HEK293T (cell line): ENCODE data around the gene KANSL1.

Source experiments
- BHLHE40 ChIP-seq: fragments of 450-650 bp; IDR thresholded peaks from 2 replicates; pipeline ENCODE4 v1.6.1; 2016; ENCODE audit warnings: mild to moderate bottlenecking, moderate library complexity, borderline replicate concordance
- ELF4 ChIP-seq: fragments of 450-650 bp; IDR thresholded peaks from 2 replicates; pipeline ENCODE4 v1.6.1; 2017; ENCODE audit warnings: antibody characterized with exemption
- FOXA1 ChIP-seq: fragments of 450-650 bp; IDR thresholded peaks from 2 replicates; pipeline ENCODE4 v1.6.1; 2016; ENCODE audit warnings: mild to moderate bottlenecking
- FOXK2 ChIP-seq: fragments of 450-650 bp; IDR thresholded peaks from 2 replicates; pipeline ENCODE4 v1.6.1; 2016; ENCODE audit warnings: mild to moderate bottlenecking
- FOXM1 ChIP-seq: fragments of 450-650 bp; IDR thresholded peaks from 2 replicates; pipeline ENCODE4 v1.6.1; 2017; ENCODE audit warnings: mild to moderate bottlenecking, borderline replicate concordance
- SP1 ChIP-seq: fragments of 450-650 bp; IDR thresholded peaks from 2 replicates; pipeline ENCODE4 v1.6.1; 2017
- TARDBP ChIP-seq: fragments of 450-650 bp; IDR thresholded peaks from 2 replicates; pipeline ENCODE4 v1.6.1; 2016
- ZNF384 ChIP-seq: fragments of 450-650 bp; IDR thresholded peaks from 2 replicates; pipeline ENCODE4 v1.6.1; 2016

- TF ChIP-seq ZNF384 (no peak), BHLHE40 (no peak), FOXA1 (no peak), SP1 (no peak), ELF4 (no peak), FOXK2 (no peak), FOXM1 (no peak), TARDBP (no peak)
These were observed 1.7 kb downstream of the KANSL1 start for GRCh38 chr17:46191322-46192188.
